ENCODE results near the gene SLC17A3. TPM values are rescaled to one million over a fixed set of nuclear protein-coding genes. Genes with fewer than 3 reads are reported as not detected.

Gene SLC17A3, protein sequence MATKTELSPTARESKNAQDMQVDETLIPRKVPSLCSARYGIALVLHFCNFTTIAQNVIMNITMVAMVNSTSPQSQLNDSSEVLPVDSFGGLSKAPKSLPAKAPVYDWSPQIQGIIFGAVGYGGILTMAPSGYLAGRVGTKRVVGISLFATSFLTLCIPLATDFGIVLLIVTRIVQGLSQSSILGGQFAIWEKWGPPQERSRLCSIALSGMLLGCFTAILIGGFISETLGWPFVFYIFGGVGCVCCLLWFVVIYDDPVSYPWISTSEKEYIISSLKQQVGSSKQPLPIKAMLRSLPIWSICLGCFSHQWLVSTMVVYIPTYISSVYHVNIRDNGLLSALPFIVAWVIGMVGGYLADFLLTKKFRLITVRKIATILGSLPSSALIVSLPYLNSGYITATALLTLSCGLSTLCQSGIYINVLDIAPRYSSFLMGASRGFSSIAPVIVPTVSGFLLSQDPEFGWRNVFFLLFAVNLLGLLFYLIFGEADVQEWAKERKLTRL
- not detected for total RNA-seq

DNA sequence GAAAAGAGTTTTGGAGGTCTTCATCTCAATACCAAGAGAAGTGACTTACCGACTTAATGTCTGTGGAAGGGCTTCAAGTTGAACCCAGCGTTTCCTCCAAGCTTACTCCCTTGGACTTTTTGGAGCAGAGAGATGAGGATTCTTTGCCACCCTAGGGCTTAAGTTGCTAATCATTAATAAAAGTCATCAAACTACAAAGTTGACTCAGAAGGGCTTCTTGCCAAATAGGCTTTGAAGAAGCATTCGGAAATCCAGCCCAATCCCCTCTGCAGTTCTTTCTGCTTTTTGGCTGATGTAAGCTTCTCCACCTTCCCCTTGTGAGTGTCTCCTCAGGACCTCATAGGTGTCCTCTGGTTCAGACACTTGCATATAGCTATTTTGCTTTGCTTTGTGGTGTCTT, at the start of gene SLC17A3:
Gene SLC17A3 (minus strand): TSS at position 126 of the 400 bp plus-strand sequence. CDS start 5,856 bp downstream, outside the sequence.
- ATAC-seq = no peak

DNA sequence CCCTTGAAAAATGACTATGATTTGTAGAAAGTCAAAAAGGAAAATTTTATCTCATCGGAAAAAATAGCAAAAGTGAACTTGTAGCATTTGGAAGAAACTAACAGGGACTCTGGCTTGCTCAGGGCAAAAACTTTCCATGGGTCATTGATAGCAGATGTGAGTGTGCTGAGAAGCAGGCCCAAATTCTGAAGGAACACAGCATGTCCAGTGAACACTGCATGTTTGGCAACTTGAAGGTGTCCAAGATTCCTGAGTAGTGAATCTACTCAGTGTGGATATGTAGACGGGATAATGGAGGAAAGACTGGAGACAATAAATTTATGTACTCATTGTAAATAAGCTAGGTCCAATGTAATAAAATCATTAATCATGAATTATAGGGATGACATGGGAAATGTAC, 48.3 kb upstream of the SLC17A3 start:
- ATAC-seq = no peak

DNA sequence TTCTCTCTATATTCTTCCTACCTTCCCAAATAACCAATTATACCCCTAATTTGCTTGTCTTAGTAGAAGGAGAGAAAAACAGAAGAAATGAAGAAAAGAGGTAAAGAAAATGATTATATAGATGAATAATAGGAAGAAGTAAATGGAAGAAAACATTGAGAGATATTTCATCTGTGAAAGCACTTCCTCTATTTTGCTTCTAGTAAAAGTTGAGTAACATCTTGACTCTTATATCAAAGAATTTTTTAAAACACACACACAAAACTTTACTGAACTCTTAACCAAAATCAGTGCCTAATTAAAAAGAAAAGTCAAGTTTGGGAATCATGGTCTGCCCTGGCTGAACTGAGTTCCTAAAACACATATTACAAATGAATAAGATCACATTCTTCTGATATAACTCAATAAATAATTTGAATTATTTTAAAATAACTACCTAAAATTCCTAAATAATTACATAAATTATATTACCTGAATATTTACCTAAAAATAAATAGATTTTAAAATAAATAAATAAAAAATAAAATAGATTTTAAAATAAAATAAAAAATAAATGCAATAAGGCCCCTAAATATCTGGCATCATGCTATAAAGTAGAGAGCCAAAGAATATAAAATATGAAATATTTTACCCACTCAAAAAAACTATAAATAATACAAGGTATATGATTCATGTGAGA, 47.6 kb upstream of the SLC17A3 start:
- ATAC-seq = no peak

- ATAC-seq = no peak
Observed at GRCh38 chr6:25919657-25920056, 45.6 kb upstream of the SLC17A3 start.

GRCh38 chr6:25918083-25918683, 44.1 kb upstream of the SLC17A3 start:
- no peak for ATAC-seq

GRCh38 chr6:25916789-25917490, 42.9 kb upstream of the SLC17A3 start:
- no peak for ATAC-seq

GRCh38 chr6:25916330-25916729, 42.3 kb upstream of the SLC17A3 start:
- no peak for ATAC-seq

DNA sequence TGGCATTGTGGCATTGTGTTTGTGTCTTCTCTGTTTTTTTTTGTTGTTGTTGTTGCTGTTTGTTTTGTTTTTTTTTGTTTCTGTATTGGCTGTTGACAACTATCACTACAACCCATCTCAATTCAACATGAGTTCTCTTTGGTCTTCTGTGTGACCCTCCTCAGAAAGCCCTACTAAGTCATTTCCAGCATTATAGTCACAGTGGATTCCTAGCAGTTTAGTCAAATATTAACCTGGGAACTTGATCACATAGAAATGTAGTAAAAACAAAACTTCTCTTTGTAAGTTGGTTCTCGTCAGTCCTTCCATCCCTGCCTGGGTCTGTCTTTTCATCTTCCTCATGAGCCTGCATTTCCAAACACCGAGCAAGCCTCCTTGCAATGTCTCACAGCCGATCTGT, 39.7 kb upstream of the SLC17A3 start:
- ATAC-seq = no peak

- ATAC-seq = no peak
Observed at GRCh38 chr6:25911351-25911750, 37.3 kb upstream of the SLC17A3 start.

DNA sequence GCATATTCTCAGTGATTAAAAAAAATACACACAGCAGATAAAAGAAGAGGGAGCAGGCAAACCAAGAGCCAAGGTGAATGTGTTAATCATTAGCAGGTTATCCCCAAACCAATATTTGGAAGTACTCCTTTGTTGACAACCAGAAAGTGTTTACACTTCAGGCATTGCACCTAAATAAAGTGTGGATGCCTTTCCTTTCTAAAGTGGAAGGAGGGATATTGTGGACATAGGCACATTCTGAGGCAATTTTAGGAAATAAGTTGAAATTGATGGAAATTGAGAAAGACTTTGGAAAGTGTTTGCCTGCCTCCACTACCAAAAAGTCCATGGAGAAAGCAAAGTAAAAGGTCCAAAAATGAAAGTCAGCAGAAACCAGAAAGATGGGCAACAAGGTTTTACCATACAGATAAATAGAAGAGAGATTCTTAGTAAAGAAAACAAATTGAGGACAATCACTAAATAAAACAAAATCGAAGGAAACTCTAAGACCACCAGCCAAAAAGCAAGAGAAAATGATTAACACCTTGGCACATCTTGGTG, 33.5 kb upstream of the SLC17A3 start:
- no peak for ATAC-seq

GRCh38 chr6:25903467-25904099, 29.5 kb upstream of the SLC17A3 start:
- no peak for ATAC-seq

GRCh38 chr6:25902071-25902470, 28.0 kb upstream of the SLC17A3 start:
- ATAC-seq = no peak

GRCh38 chr6:25900843-25901242, 26.8 kb upstream of the SLC17A3 start:
- no peak for ATAC-seq

DNA sequence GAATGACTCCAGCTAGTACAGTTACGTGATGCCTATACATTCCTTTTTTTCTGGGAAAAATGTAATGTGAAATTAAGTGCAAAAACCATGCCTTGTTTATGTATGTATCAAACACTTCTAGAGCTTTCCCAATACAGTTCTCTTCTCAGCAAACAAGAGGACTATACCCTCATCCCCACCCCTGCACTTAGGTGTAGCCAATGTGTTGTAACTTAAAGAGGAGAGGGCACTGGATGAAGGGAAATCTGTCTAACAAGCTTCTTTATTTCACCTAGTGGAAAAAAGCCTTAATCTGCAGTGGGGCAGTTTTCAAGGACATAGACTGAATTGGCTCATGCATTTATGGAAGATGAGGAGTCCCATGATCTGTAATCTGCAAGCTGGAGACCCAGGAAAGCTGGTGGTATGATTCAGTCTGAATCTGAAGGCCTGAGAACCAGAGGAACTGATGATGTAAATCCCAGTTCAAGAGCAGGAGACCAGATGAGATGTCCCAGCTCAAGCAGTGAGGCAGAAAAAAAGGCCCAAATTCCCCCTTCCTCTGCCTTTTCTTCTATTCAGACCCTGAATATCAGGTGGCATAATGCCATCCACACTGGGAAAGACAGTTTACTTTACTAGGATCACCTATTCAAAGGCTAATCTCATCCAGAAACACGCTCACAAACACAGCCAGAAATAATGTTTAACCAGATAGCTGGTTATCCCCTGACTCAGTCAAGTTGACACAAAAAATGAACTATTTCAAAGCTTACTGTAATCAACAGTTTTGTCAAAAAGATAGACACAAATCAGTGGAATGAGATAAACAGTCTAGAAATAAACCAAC, 25.8 kb upstream of the SLC17A3 start:
- no peak for ATAC-seq

- no peak for ATAC-seq
Observed at GRCh38 chr6:25899123-25899522, 25.1 kb upstream of the SLC17A3 start.

DNA sequence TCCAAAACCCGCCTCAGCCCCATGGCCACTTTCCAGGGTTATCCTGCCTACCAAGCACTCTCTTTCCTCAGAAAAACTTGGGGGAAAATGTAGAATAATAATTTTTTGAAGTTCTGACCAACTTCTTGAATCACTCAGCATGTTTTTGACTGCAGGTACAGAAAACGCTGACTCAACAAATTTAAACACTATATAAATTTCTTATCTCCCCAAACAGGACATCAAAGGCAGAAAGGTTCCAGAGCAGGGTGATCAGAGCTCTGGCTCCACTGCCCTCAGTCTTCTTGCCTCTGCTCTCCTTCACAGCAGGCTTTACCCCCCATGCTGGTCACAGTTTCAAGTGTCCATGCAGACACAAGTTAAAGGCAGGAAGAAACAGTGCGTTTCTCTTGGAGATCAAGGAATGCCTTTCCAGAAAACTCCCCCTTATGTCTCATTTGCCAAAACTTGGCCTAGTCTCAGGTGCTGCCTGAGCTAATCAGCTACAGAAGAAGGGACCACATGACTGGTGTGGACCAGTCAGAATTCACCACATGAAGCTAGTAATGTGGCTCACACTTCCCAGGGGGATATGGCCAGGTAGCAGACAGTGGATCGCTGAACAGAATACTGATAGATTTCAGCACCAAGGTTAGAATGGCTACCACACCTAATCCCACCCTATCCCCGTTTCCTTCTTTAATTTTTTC, 24.4 kb upstream of the SLC17A3 start:
- ATAC-seq = no peak

DNA sequence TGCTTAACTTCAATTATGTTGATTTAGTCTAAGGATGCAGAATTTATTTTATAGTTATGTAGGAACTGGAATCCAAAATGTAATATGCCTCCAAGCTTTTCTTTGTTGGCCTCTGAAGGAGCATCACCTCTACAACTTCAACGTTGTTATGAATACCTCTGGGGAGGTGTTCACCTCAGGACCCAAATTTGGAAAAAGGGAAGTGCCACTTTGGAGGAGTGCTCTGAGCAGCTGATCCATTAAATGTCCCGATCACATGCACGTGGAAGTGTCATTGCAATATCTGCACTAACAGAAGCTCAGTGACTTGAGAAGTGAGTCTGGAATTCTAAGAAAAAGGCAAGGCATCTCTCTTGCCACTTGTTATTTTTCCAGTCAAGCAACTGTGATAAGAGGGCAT, 22.2 kb upstream of the SLC17A3 start:
- no peak for ATAC-seq

DNA sequence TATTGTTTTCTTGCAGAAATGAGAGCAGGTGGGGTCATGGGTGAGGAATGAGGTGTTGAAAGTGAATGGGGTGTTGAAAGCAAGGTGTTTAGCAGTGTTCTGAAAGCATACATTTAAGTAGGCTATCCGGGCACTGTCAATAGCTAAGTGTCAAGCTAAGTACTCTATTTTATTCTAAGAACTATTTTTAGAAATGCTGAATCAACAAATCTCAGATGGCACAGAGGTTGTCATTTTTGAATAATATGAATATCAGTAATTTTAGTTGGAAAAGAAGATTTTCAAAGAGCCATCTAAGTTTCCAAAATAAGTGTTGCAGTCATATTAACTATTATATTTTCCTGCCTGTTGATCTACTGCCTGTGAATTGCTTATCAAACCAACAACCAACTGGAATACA, 21.7 kb upstream of the SLC17A3 start:
- ATAC-seq = no peak

DNA sequence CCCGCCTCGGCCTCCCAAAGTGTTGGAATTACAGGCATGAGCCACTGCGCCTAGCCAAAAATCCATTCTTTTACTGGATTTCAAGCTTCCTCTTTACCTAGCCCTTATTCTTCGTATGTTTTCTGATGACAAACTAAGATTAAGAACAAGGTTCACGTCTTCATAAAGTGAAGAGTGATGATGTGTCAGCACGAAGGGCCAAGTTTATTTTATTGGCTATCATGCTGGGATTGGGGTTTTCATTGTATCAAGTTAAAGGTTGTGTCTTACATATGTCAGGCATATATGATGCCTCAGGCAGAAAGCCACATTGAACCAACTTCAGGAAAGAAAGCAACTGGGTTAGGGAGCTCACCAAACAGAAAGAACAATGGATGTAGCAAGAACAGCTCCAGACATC, 19.7 kb upstream of the SLC17A3 start:
- ATAC-seq = no peak

GRCh38 chr6:25892877-25893276, 18.8 kb upstream of the SLC17A3 start:
- ATAC-seq = no peak

All from esophagus mucosa (tissue), 1 donor.